Left renal pelvis (tissue), 4 donors: ENCODE data around the gene KIAA1671. TPM values are rescaled to one million over a fixed set of nuclear protein-coding genes. Genes with fewer than 3 reads are reported as not detected.
A peak's percentile ranks its signal among the peaks of the same experiment; 100 is the strongest.

Experiments
- DNase-seq, 4 donors: peaks; one replicate each; pipeline ENCODE4 v3.0.0-alpha.2; 2013; ENCODE audit warnings: low read depth in 4 of 4, low spot score in 3 of 4
- polyA plus RNA-seq, 4 donors: library from polyadenylated mRNA; unstranded; fragments of 120-200 nt; gene quantifications; one replicate each; pipeline ENCODE4 v1.2.1, GENCODE V29; 2013; ENCODE audit not compliant: insufficient read length in 4 of 4

Gene KIAA1671
- polyA plus RNA-seq, 4 donors = 21.0 to 28.4 (median 24.1) TPM

GRCh38 chr22:25061605-25062376, 109.3 kb downstream of the KIAA1671 start:
- no peak for DNase-seq

- DNase-seq = no peak
These were observed 110.0 kb downstream of the KIAA1671 start for GRCh38 chr22:25062386-25063085.

GRCh38 chr22:25064894-25065560, 112.5 kb downstream of the KIAA1671 start:
- no peak for DNase-seq

DNA sequence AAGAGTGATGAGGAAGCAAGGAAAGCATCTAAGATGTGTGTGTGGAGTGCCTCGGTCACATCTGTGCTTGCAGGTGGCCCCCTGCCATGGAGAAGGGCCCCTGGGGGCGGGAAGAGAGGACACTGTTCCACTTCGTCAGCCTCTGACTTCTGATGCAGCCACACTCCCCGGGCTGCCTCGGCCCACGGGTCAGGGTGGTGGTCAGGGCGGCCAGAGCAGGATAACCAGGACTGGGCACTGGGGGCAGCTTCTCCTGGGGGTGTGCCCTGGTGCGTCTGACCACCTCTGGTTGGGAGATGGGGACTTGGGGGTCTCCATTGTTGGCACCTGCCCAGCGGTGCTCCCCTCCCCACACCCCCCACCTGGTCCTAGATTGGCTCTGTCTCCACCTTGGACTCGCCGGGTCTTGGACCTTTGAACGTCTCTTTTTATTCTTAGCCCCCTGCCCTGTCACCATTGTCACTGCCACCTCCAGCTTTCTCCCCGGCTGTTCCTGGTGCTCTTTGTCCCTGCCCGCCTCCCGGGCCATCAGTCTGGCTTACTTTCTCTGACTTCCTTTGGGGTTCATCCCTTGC, 114.4 kb downstream of the KIAA1671 start:
- DNase-seq = no peak

DNA sequence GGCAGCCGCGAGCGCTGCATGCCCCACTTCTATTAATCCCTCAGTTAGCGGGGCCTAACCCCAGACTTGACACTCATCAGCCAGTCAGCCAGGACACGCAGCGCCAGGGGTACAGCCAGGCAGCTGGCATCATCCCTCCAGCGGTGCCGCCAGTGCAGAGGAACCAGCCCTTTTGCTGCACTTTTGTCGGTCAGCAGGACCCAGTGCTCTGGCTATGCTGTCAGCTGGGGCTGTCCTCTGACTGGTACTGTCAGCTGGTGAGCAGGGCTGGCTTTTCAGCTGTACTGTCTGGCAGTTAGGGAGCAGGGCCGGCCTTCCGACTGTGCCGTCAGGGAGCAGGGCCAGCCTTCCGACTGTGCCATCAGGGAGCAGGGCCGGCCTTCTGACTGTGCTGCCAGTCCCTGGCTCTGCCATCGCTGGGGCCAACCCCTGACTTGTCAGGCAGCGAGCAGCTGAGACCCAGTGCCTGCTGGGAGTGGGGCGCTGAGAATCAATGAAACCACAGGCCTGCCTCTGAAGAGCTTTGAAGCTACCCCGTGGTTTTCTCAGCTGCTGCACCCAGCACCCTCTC, 115.4 kb downstream of the KIAA1671 start:
- no peak for DNase-seq

- DNase-seq = no peak
These were observed 116.2 kb downstream of the KIAA1671 start for GRCh38 chr22:25068707-25069106.

DNA sequence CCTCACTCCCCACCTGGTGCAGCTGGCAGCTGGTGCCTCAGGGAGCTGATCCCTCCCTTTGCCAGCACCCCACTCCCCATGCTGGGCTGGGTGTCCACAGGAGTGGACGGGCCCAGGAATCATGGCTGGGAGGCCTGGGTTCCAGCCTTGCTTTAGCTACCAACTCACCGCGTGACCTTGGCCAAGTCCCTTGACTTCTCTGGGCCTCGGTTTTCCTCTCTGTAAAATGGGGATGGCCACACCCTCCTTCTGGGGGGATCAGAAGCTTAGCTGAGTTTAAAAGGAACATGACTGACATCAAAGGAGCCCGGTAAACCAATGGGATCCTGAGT, 116.9 kb downstream of the KIAA1671 start:
- no peak for DNase-seq

DNA sequence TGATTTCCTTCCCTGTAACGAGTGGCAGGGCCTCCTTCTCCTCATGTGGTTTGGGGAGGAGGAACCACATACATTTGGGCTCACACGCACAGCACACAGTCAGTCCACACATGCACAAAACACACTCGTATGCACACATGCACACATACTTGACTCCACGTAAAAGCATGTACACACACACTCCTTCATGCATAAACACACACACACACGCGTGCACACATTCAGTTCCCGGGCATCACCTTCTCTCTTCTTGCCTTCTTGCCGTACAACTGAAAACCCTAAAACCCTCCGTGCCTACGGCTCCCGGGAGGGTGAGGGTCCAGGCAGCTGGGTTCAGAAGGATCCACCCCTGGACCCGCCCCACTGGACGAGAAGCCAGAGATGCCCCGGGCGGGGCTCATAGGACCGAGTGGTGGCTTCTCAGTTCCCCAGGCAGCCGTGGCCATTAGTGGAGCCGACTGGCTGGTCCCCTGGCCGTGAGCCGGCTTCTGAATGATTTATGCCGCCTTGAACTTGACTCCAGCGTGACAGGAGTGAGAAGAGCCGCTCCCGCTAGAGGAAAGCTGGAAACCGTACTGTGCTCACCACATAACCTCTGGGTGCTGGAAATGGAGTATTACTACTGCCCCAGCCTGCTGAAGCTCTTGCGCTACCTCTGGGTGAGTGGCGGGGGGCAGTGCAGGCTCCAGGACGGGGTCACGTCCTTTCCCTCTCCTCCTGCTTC, 117.4 kb downstream of the KIAA1671 start:
- DNase-seq = peak in 2 of 4 donors; percentile 36 to 41

GRCh38 chr22:25070956-25071355, 118.4 kb downstream of the KIAA1671 start:
- no peak for DNase-seq

- DNase-seq = no peak
These were observed 119.2 kb downstream of the KIAA1671 start for GRCh38 chr22:25071720-25072119.

GRCh38 chr22:25072406-25072805, 119.9 kb downstream of the KIAA1671 start:
- DNase-seq = no peak

DNA sequence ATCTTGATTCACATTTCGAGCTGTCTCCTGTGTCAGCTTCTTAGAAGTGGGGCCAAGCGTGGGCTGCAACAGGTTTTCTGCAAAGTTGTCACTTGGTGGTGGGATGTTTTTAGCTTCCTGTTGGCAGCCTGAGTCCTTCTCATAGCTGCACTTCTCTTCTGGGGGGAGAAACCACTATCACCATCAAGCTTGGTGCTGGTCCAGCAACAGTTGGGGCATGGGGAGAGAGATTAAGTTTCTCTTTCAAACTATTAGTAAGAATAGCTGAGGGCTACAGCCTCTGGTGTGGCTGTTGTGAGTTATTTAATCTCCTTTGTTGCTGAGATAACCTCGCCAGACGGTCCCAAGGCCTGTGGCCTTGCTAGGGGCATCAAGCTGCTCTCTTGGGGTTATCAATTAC, 123.8 kb downstream of the KIAA1671 start:
- DNase-seq = no peak

DNA sequence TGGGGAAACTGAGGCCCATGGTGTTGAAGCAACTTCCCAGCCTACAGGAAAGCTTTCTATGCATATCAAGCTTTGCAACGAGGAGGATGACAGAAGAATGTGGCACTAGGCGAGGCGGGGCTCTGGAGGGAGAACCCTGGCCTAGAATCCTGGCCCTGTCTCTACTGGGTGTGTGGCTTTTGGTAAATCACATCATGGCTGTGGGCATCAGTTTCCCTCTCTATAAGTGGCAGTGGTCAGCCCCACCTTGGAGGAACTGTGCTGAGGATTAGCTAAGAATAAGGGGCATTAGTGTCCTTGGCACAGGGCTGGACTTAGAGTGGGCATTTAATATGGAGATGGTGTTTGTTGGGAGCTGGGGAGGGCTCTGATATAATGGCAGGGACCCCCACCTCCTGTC, 124.5 kb downstream of the KIAA1671 start:
- no peak for DNase-seq

GRCh38 chr22:25077964-25078363, 125.4 kb downstream of the KIAA1671 start:
- DNase-seq = no peak

DNA sequence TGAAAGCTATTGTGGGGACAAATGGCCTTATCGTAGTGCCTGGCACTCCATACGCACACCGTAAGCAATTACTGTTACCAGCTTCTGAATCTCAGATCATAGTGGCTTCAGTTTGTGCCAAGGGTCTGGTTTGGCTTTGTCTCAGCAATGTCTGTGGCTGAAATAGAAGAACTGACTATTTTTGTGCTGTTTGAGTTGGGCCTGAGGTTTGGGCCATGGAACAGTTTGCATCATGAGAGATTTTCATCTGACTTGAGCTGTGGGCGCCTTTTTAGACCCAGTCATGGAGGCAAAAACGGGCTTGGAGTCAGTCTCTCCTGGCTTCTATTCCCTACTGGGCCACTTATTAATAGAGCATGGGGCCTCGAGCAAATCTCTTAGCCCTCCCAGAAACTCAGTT, 126.1 kb downstream of the KIAA1671 start:
- DNase-seq = no peak

DNA sequence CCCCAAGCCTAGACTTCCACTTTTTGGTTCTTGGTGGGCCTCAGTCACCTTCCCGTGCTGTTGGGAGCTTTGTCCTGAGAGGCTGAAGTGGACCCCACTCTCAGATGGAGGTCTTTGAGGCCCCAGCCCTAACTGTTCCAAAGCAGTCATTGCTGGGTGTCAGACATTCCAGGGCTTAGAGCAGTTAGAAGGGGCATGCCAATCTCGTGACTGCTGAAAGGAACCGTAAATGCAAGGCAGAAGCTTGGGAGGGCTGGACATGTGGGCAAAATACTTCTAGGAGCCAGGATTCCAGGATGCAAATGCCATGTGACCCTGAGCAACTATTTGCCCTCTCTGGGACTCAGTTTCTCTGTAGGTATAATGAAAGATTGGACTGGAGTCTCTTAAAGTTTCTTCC, 128.3 kb downstream of the KIAA1671 start:
- no peak for DNase-seq

DNA sequence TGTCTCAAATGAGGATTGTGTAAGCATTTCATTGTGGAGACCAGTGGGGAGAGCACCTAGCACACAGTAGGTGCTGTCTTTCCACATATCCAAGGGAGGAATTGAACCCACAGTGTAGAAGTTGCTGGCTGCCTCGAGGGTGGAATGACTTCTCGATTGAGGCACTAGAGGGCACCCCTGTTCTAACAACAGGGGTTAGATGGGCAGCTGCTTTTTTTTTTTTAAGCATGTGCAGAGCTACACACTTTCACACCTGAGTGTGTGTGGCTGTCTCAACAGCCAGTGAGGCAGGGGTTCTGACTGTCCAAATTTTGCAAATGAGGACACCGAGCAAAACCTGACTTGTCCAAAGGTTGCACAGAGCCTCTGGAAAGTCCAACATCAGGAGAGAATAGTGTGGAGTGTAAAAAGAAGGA, 128.9 kb downstream of the KIAA1671 start:
- no peak for DNase-seq

DNA sequence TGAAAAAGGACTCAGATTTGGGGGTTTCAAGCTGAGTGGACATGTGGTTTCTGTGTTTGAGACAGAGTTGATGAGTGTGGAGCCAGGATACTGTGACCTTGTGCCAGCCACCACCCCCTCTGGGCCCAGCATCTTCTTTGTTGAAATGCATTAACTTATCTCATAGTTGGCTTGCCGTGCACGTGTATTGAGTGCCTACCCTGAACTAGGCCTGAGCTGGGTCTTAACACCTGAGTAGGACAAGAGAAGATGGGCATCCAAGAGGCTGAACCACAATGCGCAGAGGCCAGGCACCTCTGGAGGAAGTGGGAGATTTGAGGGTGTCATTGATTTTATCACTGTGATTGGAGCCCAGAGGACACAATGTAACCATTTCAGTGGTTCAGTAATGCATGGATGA, 129.6 kb downstream of the KIAA1671 start:
- no peak for DNase-seq

GRCh38 chr22:25083056-25083806, 130.7 kb downstream of the KIAA1671 start:
- DNase-seq = no peak

DNA sequence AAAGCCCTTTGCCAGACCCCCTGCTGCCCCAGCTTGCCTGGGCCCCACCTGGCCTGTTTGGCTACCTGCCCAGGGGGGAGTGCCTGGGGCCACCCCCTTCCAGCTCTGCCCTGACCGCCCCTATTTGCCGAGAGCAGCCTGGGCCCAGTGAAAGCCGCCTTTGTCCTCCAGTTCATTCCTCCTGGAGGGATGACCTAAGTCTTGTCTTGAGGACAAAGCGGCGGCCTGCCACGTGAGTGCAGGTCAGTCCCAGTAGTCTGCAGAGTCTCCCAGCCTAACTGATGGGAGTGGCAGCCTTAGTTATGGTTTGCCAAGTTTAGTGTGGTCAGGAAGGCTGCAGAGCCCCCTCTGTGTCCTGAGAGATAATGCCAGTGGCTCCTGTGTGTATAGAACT, 131.3 kb downstream of the KIAA1671 start:
- DNase-seq = no peak
